Loucy (cell line): ENCODE measurements around the gene RAD51B.
A peak's percentile ranks its signal among the peaks of the same experiment; 100 is the strongest.

ENCODE experiments used
- H2AFZ ChIP-seq: fragments of 200-600 bp; sonication (generic); 2 replicates; pipeline ENCODE4 v1.6.0; 2016; ENCODE audit warnings: antibody characterized with exemption, mild to moderate bottlenecking, low read length, moderate library complexity
- H3F3A ChIP-seq: fragments of 200-600 bp; 2 replicates; pipeline ENCODE4 v1.6.0; 2016; ENCODE audit warnings: antibody characterized with exemption, low read depth, mild to moderate bottlenecking
- H3K27me3 ChIP-seq: fragments of 200-600 bp; sonication (generic); 2 replicates; pipeline ENCODE4 v1.6.1; 2014; ENCODE audit warnings: low read length, mild to moderate bottlenecking; ENCODE audit not compliant: insufficient read depth, poor library complexity, severe bottlenecking
- H3K36me3 ChIP-seq: fragments of 200-600 bp; sonication (generic); 2 replicates; pipeline ENCODE4 v1.6.1; 2016; ENCODE audit warnings: low read length; ENCODE audit not compliant: insufficient read depth
- H3K4me1 ChIP-seq: fragments of 200-600 bp; sonication (generic); 2 replicates; pipeline ENCODE4 v1.5.1; 2014; ENCODE audit warnings: low read length, mild to moderate bottlenecking; ENCODE audit not compliant: insufficient read depth, poor library complexity, severe bottlenecking
- H3K4me2 ChIP-seq: fragments of 200-600 bp; sonication (generic); 2 replicates; pipeline ENCODE4 v1.6.0; 2014; ENCODE audit warnings: antibody characterized with exemption, low read length, low read depth, mild to moderate bottlenecking; ENCODE audit not compliant: poor library complexity, severe bottlenecking
- H3K4me3 ChIP-seq: fragments of 200-600 bp; sonication (generic); 2 replicates; pipeline ENCODE4 v1.5.1; 2014; ENCODE audit warnings: low read length, mild to moderate bottlenecking, mixed read lengths; ENCODE audit not compliant: poor library complexity, severe bottlenecking
- H3K79me2 ChIP-seq: fragments of 200-600 bp; sonication (generic); 2 replicates; pipeline ENCODE4 v1.6.1; 2014; ENCODE audit warnings: low read length; ENCODE audit not compliant: insufficient read depth
- H3K9ac ChIP-seq: fragments of 200-600 bp; sonication (generic); 2 replicates; pipeline ENCODE4 v1.6.0; 2014; ENCODE audit warnings: mild to moderate bottlenecking, low read depth, low read length, moderate library complexity; ENCODE audit not compliant: poor library complexity, severe bottlenecking
- H3K9me2 ChIP-seq: fragments of 200-600 bp; sonication (generic); replicated peaks from 2 replicates; pipeline ENCODE4 v1.6.1; 2016; ENCODE audit warnings: low read depth, low read length, mixed read lengths
- H3K9me3 ChIP-seq: fragments of 200-600 bp; sonication (generic); 2 replicates; pipeline ENCODE4 v1.6.1; 2014; ENCODE audit warnings: mild to moderate bottlenecking, antibody characterized with exemption, low read length, low read depth; ENCODE audit not compliant: insufficient read depth
- H4K20me1 ChIP-seq: fragments of 200-600 bp; sonication (generic); 2 replicates; pipeline ENCODE4 v1.6.0; 2014; ENCODE audit warnings: antibody characterized with exemption, low read length, mild to moderate bottlenecking; ENCODE audit not compliant: insufficient read depth, poor library complexity, severe bottlenecking
- CTCF ChIP-seq: fragments of 200-600 bp; sonication (generic); conservative IDR thresholded peaks from 2 replicates; pipeline ENCODE4 v1.5.1; 2014; ENCODE audit warnings: mild to moderate bottlenecking, antibody characterized with exemption, low read length
- EZH2phosphoT487 ChIP-seq: fragments of 200-600 bp; IDR thresholded peaks from 2 replicates; pipeline ENCODE4 v1.6.1; 2018; ENCODE audit warnings: antibody characterized with exemption, mild to moderate bottlenecking, moderate library complexity, borderline replicate concordance

RAD51B gene

GRCh38 chr14:68140076-68140741 is 320.6 kb downstream of the RAD51B start:
- Histone ChIP-seq H3K4me1 (peaks cover 75% of the 10 kb centered on the region), H3K27me3 (no peaks in the 10 kb centered on the region), H3F3A (peaks cover 11% of the 10 kb centered on the region; the same call in 1 of the 2 replicates), H3K9ac (peak overlapping the region; percentile 28), H3K4me2 (peak overlapping the region; percentile 16), H3K79me2 (no peaks in the 10 kb centered on the region), H3K9me3 (no peaks in the 10 kb centered on the region), H3K9me2 (no peaks in the 10 kb centered on the region), H3K36me3 (no peaks in the 10 kb centered on the region), H2AFZ (no peak overlapping the region), H4K20me1 (no peaks in the 10 kb centered on the region), H3K4me3 (no peak overlapping the region)
- no peak for TF ChIP-seq EZH2phosphoT487
- no peak for TF ChIP-seq CTCF

GRCh38 chr14:68140806-68141205 is 321.2 kb downstream of the RAD51B start:
- Histone ChIP-seq H3K4me1 (peaks cover 81% of the 10 kb centered on the region), H2AFZ (no peak overlapping the region), H3K9me3 (no peaks in the 10 kb centered on the region), H3K27me3 (no peaks in the 10 kb centered on the region), H4K20me1 (no peaks in the 10 kb centered on the region), H3K4me3 (no peak overlapping the region), H3F3A (peaks cover 11% of the 10 kb centered on the region; the same call in 1 of the 2 replicates), H3K9ac (peak overlapping the region; percentile 28), H3K36me3 (no peaks in the 10 kb centered on the region), H3K4me2 (no peak overlapping the region), H3K9me2 (no peaks in the 10 kb centered on the region), H3K79me2 (no peaks in the 10 kb centered on the region)
- TF ChIP-seq EZH2phosphoT487 (no peak), CTCF (no peak)

GRCh38 chr14:68141281-68142088 is 321.9 kb downstream of the RAD51B start:
- Histone ChIP-seq H2AFZ (no peak overlapping the region), H4K20me1 (no peaks in the 10 kb centered on the region), H3K9me3 (no peaks in the 10 kb centered on the region), H3K79me2 (no peaks in the 10 kb centered on the region), H3K4me1 (peaks cover 87% of the 10 kb centered on the region), H3K27me3 (no peaks in the 10 kb centered on the region), H3F3A (peaks cover 11% of the 10 kb centered on the region; the same call in 1 of the 2 replicates), H3K9ac (no peak overlapping the region), H3K4me3 (no peak overlapping the region), H3K36me3 (no peaks in the 10 kb centered on the region), H3K9me2 (no peaks in the 10 kb centered on the region), H3K4me2 (peak overlapping the region; percentile 41)
- TF ChIP-seq EZH2phosphoT487, result no peak
- no peak for TF ChIP-seq CTCF
